ENCODE measurements around the gene ARHGAP33.

- TF ChIP-seq, protein P1, sequence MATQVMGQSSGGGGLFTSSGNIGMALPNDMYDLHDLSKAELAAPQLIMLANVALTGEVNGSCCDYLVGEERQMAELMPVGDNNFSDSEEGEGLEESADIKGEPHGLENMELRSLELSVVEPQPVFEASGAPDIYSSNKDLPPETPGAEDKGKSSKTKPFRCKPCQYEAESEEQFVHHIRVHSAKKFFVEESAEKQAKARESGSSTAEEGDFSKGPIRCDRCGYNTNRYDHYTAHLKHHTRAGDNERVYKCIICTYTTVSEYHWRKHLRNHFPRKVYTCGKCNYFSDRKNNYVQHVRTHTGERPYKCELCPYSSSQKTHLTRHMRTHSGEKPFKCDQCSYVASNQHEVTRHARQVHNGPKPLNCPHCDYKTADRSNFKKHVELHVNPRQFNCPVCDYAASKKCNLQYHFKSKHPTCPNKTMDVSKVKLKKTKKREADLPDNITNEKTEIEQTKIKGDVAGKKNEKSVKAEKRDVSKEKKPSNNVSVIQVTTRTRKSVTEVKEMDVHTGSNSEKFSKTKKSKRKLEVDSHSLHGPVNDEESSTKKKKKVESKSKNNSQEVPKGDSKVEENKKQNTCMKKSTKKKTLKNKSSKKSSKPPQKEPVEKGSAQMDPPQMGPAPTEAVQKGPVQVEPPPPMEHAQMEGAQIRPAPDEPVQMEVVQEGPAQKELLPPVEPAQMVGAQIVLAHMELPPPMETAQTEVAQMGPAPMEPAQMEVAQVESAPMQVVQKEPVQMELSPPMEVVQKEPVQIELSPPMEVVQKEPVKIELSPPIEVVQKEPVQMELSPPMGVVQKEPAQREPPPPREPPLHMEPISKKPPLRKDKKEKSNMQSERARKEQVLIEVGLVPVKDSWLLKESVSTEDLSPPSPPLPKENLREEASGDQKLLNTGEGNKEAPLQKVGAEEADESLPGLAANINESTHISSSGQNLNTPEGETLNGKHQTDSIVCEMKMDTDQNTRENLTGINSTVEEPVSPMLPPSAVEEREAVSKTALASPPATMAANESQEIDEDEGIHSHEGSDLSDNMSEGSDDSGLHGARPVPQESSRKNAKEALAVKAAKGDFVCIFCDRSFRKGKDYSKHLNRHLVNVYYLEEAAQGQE (IDR thresholded peaks at IDR 0.05; ENCODE audit: insufficient read depth in 1 of 2, low read depth in 2 of 2, low read length in 2 of 2) = no peak
- TF ChIP-seq POLR2AphosphoS5 (IDR thresholded peaks at IDR 0.05; ENCODE audit: low read depth, low read length) = no peak
These were observed 18.2 kb downstream of the ARHGAP33 start for GRCh38 chr19:35793381-35794165.

Measured in PFSK-1 (cell line).